ENCODE data around the gene OCA2.

- TF ChIP-seq CTCF (IDR thresholded peaks at IDR 0.05 in 8 of 11, conservative IDR thresholded peaks at IDR 0.05 in 3 of 11): no peak
- no peak for TF ChIP-seq POLR2A (IDR thresholded peaks at IDR 0.05)
- TF ChIP-seq POLR2AphosphoS5 (IDR thresholded peaks at IDR 0.05): no peak
Measured at GRCh38 chr15:28113394-28114113, 14.4 kb upstream of the OCA2 start.
